ENCODE measurements around the gene PIPOX. TPM values are rescaled to one million over a fixed set of nuclear protein-coding genes. Genes with fewer than 3 reads are reported as not detected.

The PIPOX gene
- total and polyA plus RNA-seq, 2 of the 13 experiments (the other 11 are each of a cell fraction or from before 2014, with no cell fraction given), result 87.3 to 154 TPM

DNA sequence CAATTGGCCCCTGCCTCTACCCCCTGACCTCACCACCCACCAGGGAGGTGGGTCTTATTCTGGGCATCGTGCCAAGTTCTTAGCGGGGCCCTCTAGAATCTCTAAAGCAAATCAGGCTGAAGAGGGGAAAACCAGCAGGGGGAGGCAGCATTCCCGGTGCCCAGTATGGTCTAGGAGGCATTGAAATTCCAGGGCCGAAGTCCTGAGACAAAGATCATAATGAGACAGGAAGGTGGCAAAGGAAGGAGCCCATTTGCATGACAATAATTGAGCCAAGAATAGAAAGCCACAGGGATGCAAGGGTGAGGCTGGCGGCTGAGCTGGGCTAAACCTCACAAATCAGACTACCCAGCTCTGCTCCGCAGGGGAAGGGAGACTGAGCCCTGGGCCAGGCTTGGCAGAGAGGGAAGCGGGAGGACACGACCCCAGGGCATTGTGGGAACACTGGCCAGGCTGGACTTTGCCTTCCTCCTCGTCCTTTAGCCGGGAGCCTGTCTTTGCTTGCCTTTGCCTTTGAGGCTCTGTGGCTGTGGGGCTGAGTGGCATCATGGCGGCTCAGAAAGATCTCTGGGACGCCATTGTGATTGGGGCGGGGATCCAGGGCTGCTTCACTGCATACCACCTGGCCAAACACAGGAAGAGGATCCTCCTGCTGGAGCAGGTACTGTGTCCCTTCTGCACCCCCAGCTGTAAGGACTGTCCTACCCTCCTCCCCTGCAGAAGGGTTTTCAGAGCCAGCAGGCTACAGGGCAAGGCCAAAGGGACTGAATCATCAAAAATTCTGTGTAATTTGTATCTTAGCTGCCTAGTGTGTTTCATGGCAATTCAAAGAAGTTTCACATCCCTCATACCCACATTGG is at the start of gene PIPOX (continued):
- TF ChIP-seq, protein P1, sequence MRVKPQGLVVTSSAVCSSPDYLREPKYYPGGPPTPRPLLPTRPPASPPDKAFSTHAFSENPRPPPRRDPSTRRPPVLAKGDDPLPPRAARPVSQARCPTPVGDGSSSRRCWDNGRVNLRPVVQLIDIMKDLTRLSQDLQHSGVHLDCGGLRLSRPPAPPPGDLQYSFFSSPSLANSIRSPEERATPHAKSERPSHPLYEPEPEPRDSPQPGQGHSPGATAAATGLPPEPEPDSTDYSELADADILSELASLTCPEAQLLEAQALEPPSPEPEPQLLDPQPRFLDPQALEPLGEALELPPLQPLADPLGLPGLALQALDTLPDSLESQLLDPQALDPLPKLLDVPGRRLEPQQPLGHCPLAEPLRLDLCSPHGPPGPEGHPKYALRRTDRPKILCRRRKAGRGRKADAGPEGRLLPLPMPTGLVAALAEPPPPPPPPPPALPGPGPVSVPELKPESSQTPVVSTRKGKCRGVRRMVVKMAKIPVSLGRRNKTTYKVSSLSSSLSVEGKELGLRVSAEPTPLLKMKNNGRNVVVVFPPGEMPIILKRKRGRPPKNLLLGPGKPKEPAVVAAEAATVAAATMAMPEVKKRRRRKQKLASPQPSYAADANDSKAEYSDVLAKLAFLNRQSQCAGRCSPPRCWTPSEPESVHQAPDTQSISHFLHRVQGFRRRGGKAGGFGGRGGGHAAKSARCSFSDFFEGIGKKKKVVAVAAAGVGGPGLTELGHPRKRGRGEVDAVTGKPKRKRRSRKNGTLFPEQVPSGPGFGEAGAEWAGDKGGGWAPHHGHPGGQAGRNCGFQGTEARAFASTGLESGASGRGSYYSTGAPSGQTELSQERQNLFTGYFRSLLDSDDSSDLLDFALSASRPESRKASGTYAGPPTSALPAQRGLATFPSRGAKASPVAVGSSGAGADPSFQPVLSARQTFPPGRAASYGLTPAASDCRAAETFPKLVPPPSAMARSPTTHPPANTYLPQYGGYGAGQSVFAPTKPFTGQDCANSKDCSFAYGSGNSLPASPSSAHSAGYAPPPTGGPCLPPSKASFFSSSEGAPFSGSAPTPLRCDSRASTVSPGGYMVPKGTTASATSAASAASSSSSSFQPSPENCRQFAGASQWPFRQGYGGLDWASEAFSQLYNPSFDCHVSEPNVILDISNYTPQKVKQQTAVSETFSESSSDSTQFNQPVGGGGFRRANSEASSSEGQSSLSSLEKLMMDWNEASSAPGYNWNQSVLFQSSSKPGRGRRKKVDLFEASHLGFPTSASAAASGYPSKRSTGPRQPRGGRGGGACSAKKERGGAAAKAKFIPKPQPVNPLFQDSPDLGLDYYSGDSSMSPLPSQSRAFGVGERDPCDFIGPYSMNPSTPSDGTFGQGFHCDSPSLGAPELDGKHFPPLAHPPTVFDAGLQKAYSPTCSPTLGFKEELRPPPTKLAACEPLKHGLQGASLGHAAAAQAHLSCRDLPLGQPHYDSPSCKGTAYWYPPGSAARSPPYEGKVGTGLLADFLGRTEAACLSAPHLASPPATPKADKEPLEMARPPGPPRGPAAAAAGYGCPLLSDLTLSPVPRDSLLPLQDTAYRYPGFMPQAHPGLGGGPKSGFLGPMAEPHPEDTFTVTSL (CRISPR knock-in tag; IDR thresholded peaks at IDR 0.05; ENCODE audit: borderline replicate concordance), result peak; percentile 48
- TF ChIP-seq, protein P2, sequence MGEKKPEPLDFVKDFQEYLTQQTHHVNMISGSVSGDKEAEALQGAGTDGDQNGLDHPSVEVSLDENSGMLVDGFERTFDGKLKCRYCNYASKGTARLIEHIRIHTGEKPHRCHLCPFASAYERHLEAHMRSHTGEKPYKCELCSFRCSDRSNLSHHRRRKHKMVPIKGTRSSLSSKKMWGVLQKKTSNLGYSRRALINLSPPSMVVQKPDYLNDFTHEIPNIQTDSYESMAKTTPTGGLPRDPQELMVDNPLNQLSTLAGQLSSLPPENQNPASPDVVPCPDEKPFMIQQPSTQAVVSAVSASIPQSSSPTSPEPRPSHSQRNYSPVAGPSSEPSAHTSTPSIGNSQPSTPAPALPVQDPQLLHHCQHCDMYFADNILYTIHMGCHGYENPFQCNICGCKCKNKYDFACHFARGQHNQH (CRISPR knock-in tag; IDR thresholded peaks at IDR 0.05), result 0 out of 2 replicates have a peak, but pooled peaks have one; percentile 46
- TF ChIP-seq, protein P3, sequence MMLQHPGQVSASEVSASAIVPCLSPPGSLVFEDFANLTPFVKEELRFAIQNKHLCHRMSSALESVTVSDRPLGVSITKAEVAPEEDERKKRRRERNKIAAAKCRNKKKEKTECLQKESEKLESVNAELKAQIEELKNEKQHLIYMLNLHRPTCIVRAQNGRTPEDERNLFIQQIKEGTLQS (CRISPR knock-in tag; IDR thresholded peaks at IDR 0.05), result peak; percentile 55
- TF ChIP-seq FOSL1 (CRISPR knock-in tag; IDR thresholded peaks at IDR 0.05; ENCODE audit: borderline replicate concordance) (no peak), SRSF1 (optimal IDR thresholded peaks at IDR 0.05; ENCODE audit: low read depth, low read length) (peak; percentile 63), HOXA9 (CRISPR knock-in tag; IDR thresholded peaks at IDR 0.05; ENCODE audit: borderline replicate concordance) (no peak), ZNF775 (CRISPR knock-in tag; IDR thresholded peaks at IDR 0.05; ENCODE audit: borderline replicate concordance) (no peak), SOX6 (IDR thresholded peaks at IDR 0.05) (no peak), SOX6 (CRISPR knock-in tag; IDR thresholded peaks at IDR 0.05) (peak; percentile 96), NFYC (CRISPR knock-in tag; IDR thresholded peaks at IDR 0.05) (no peak), ARID2 (CRISPR knock-in tag; IDR thresholded peaks at IDR 0.05; ENCODE audit: borderline replicate concordance) (no peak), IRF2 (CRISPR knock-in tag; IDR thresholded peaks at IDR 0.05) (peak; percentile 51; the same call in 1 of the 2 replicates), ZFX (CRISPR knock-in tag; IDR thresholded peaks at IDR 0.05; ENCODE audit: low read depth) (peak; percentile 80), ZFAT (CRISPR knock-in tag; conservative IDR thresholded peaks at IDR 0.05) (no peak), ZNF326 (CRISPR knock-in tag; IDR thresholded peaks at IDR 0.05; ENCODE audit: borderline replicate concordance) (no peak), GATAD1 (CRISPR knock-in tag; IDR thresholded peaks at IDR 0.05) (peak; percentile 77), SRSF9 (IDR thresholded peaks at IDR 0.05; ENCODE audit: borderline replicate concordance, insufficient read depth, low read depth, low read length, poor library complexity, severe bottlenecking) (no peak)
- TF ChIP-seq, protein P4, sequence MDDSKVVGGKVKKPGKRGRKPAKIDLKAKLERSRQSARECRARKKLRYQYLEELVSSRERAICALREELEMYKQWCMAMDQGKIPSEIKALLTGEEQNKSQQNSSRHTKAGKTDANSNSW (CRISPR knock-in tag; IDR thresholded peaks at IDR 0.05; ENCODE audit: borderline replicate concordance), result no peak
- TF ChIP-seq, protein P5, sequence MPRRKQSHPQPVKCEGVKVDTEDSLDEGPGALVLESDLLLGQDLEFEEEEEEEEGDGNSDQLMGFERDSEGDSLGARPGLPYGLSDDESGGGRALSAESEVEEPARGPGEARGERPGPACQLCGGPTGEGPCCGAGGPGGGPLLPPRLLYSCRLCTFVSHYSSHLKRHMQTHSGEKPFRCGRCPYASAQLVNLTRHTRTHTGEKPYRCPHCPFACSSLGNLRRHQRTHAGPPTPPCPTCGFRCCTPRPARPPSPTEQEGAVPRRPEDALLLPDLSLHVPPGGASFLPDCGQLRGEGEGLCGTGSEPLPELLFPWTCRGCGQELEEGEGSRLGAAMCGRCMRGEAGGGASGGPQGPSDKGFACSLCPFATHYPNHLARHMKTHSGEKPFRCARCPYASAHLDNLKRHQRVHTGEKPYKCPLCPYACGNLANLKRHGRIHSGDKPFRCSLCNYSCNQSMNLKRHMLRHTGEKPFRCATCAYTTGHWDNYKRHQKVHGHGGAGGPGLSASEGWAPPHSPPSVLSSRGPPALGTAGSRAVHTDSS (CRISPR knock-in tag; conservative IDR thresholded peaks at IDR 0.05), result no peak
- TF ChIP-seq, protein P6, sequence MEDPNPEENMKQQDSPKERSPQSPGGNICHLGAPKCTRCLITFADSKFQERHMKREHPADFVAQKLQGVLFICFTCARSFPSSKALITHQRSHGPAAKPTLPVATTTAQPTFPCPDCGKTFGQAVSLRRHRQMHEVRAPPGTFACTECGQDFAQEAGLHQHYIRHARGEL (CRISPR knock-in tag; IDR thresholded peaks at IDR 0.05), result no peak
